HCT116 (cell line): ENCODE data around the gene KLHL24. TPM values are rescaled to one million over a fixed set of nuclear protein-coding genes. Genes with fewer than 3 reads are reported as not detected.

ENCODE experiments used
- ATAC-seq: fragments of 200-7000 bp; cut with Tn5 transposase; 2 replicates; pipeline ENCODE4 v1.9.1; 2020; ENCODE audit warnings: mild to moderate bottlenecking, moderate library complexity
- BruUV-seq: library from RNA; stranded (reverse); fragments of 400-500 nt; replicated peaks from 2 replicates; lab custom pipeline; 2021; lab: Mats Ljungman, UMichigan
- CTCF ChIA-PET: fragments of 300-600 bp; sonication (Branson Sonifier 250); formaldehyde crosslinking; loops from one replicate; lab custom pipeline; 2021; ENCODE audit warnings: antibody characterized with exemption; lab: Charles Lee
- POLR2A ChIA-PET: fragments of 300-600, 350-600 bp; sonication (Branson Sonifier 250); formaldehyde crosslinking; loops from one replicate; lab custom pipeline; 2021; ENCODE audit warnings: antibody characterized with exemption; lab: Charles Lee
- RAD21 ChIA-PET, 2 experiments: fragments of 300-600 bp; sonication (Branson Sonifier 250); formaldehyde crosslinking; loops; one replicate each; lab custom pipeline; 2023; ENCODE audit warnings: low total read pairs in 2 of 2; ENCODE audit not compliant: uncharacterized antibody in 2 of 2, unreplicated experiment in 2 of 2, low non-redundant PET in 1 of 2; lab: Charles Lee
- DNase-seq: peaks from one replicate; pipeline ENCODE4 v3.0.0-alpha.2; 2010; ENCODE audit warnings: low read depth, low spot score
- H2AFZ ChIP-seq: fragments of 200-600 bp; shearing (Covaris generic), sonication (generic); 2 replicates; pipeline ENCODE4 v1.6.1; 2017; ENCODE audit warnings: low read depth, mixed run types, mixed read lengths, antibody characterized with exemption, low read length; ENCODE audit not compliant: poor library complexity, severe bottlenecking
- H3K27ac ChIP-seq: 2 replicates; pipeline ENCODE4 v1.5.1; 2012; ENCODE audit warnings: low read depth, low read length
- H3K27me3 ChIP-seq: fragments of 200-600 bp; sonication (generic); 2 replicates; pipeline ENCODE4 v1.6.1; 2016; ENCODE audit warnings: mixed run types, low read length, mixed read lengths; ENCODE audit not compliant: insufficient read depth
- H3K36me3 ChIP-seq, 2 experiments: fragments of 200-500 bp in 1 of 2; fragments of 200-600 bp in 1 of 2; sonication (Bioruptor generic) in 1 of 2; sonication (generic) in 1 of 2; 2 replicates each; pipeline versions ENCODE4 v1.5.1 to v1.6.1; 2014 to 2016; ENCODE audit warnings: low read length in 2 of 2, inconsistent platforms in 1 of 2, mixed read lengths in 1 of 2, mixed run types in 1 of 2; ENCODE audit not compliant: insufficient read depth in 2 of 2, control insufficient read depth in 1 of 2
- H3K4me1 ChIP-seq, 2 experiments: fragments of 200-600 bp in 1 of 2; sonication (generic) in 1 of 2; 2 replicates each; pipeline versions ENCODE4 v1.5.1 to v1.6.1; 2012 to 2017; ENCODE audit warnings: low read length in 2 of 2, inconsistent platforms in 1 of 2, mild to moderate bottlenecking in 1 of 2, mixed read lengths in 1 of 2, mixed run types in 1 of 2, moderate library complexity in 1 of 2; ENCODE audit not compliant: insufficient read depth in 2 of 2, control insufficient read depth in 1 of 2
- H3K4me2 ChIP-seq: fragments of 200-600 bp; sonication (generic); 2 replicates; pipeline ENCODE4 v1.6.1; 2017; ENCODE audit warnings: mixed run types, low read length, mixed read lengths
- H3K4me3 ChIP-seq, 2 experiments: fragments of 200-600 bp in 1 of 2; sonication (generic) in 1 of 2; replicated peaks in 1 of 2; 2 replicates each; pipeline ENCODE4 v1.5.1; 2011 to 2016; ENCODE audit warnings: low read length in 2 of 2, control low read depth in 1 of 2, low read depth in 1 of 2, mild to moderate bottlenecking in 1 of 2, mixed read lengths in 1 of 2, mixed run types in 1 of 2
- H3K79me2 ChIP-seq: fragments of 200-600 bp; sonication (generic); 2 replicates; pipeline ENCODE4 v1.6.1; 2017; ENCODE audit warnings: mild to moderate bottlenecking, mixed run types, low read length, moderate library complexity, mixed read lengths; ENCODE audit not compliant: insufficient read depth
- H3K9ac ChIP-seq: fragments of 200-600 bp; sonication (generic); 2 replicates; pipeline ENCODE4 v1.6.1; 2016; ENCODE audit warnings: low read length, mixed read lengths
- H3K9me2 ChIP-seq: fragments of 200-600 bp; sonication (generic), shearing (Covaris generic); 2 replicates; pipeline ENCODE4 v1.6.1; 2017; ENCODE audit warnings: mixed run types, mild to moderate bottlenecking, moderate library complexity; ENCODE audit not compliant: insufficient read depth
- H3K9me3 ChIP-seq, 2 experiments: fragments of 200-500 bp in 1 of 2; fragments of 200-600 bp in 1 of 2; sonication (Bioruptor generic) in 1 of 2; sonication (generic) in 1 of 2; 2 replicates each; pipeline ENCODE4 v1.6.1; 2014 to 2017; ENCODE audit warnings: low read length in 2 of 2, mixed read lengths in 2 of 2, inconsistent platforms in 1 of 2, low read depth in 1 of 2, mild to moderate bottlenecking in 1 of 2, mixed run types in 1 of 2, moderate library complexity in 1 of 2; ENCODE audit not compliant: control insufficient read depth in 1 of 2, insufficient read depth in 1 of 2
- H4K20me1 ChIP-seq: fragments of 200-600 bp; sonication (generic), shearing (Covaris generic); 2 replicates; pipeline ENCODE4 v1.6.1; 2017; ENCODE audit warnings: mixed run types, mild to moderate bottlenecking, moderate library complexity; ENCODE audit not compliant: insufficient read depth
- CBX3 ChIP-seq: IDR thresholded peaks from 2 replicates; pipeline ENCODE4 v1.6.1; 2012; ENCODE audit warnings: low read depth
- CTCF ChIP-seq, 3 experiments: fragments of 200-600 bp in 1 of 3; sonication (generic) in 1 of 3; IDR thresholded peaks in 2 of 3; conservative IDR thresholded peaks in 1 of 3; 2 replicates each; pipeline ENCODE4 v1.5.1; 2012 to 2017; ENCODE audit warnings: low read depth in 2 of 3, low read length in 2 of 3, antibody characterized with exemption in 1 of 3, borderline replicate concordance in 1 of 3, control low read depth in 1 of 3, mild to moderate bottlenecking in 1 of 3, mixed read lengths in 1 of 3, mixed run types in 1 of 3, moderate library complexity in 1 of 3; ENCODE audit not compliant: insufficient read depth in 1 of 3
- EGR1 ChIP-seq: IDR thresholded peaks from 2 replicates; pipeline ENCODE4 v1.6.1; 2012; ENCODE audit warnings: low read depth
- ELF1 ChIP-seq: IDR thresholded peaks from 2 replicates; pipeline ENCODE4 v1.6.1; 2012; ENCODE audit warnings: low read depth, borderline replicate concordance
- EZH2 ChIP-seq: fragments of 200-600 bp; sonication (generic); IDR thresholded peaks from 2 replicates; pipeline ENCODE4 v1.6.1; 2017; ENCODE audit warnings: antibody characterized with exemption, mixed run types
- EZH2phosphoT487 ChIP-seq: fragments of 200-600 bp; IDR thresholded peaks from 2 replicates; pipeline ENCODE4 v1.6.1; 2018; ENCODE audit warnings: antibody characterized with exemption, borderline replicate concordance
- FOSL1 ChIP-seq: IDR thresholded peaks from 2 replicates; pipeline ENCODE4 v1.6.1; 2012; ENCODE audit warnings: low read depth
- JUND ChIP-seq: IDR thresholded peaks from 2 replicates; pipeline ENCODE4 v1.6.1; 2012
- MAX ChIP-seq: IDR thresholded peaks from 2 replicates; pipeline ENCODE4 v1.6.1; 2012
- POLR2AphosphoS5 ChIP-seq: IDR thresholded peaks from 2 replicates; pipeline ENCODE4 v1.6.1; 2011; ENCODE audit warnings: mild to moderate bottlenecking, low read depth, low read length, moderate library complexity
- RAD21 ChIP-seq: IDR thresholded peaks from 2 replicates; pipeline ENCODE4 v1.6.1; 2012; ENCODE audit warnings: low read depth, mild to moderate bottlenecking
- REST ChIP-seq: IDR thresholded peaks from 2 replicates; pipeline ENCODE4 v1.6.1; 2012; ENCODE audit warnings: low read depth
- SIN3A ChIP-seq: IDR thresholded peaks from 2 replicates; pipeline ENCODE4 v1.6.1; 2012; ENCODE audit warnings: low read depth
- SP1 ChIP-seq: IDR thresholded peaks from 2 replicates; pipeline ENCODE4 v1.6.1; 2012; ENCODE audit warnings: low read depth
- SRF ChIP-seq: IDR thresholded peaks from 2 replicates; pipeline ENCODE4 v1.6.1; 2012; ENCODE audit warnings: low read depth
- TCF7L2 ChIP-seq: IDR thresholded peaks from 2 replicates; pipeline ENCODE4 v1.7.0; 2011; ENCODE audit warnings: borderline replicate concordance, inconsistent platforms; ENCODE audit not compliant: insufficient read depth, insufficient read length; ENCODE audit errors: extremely low read depth
- YY1 ChIP-seq: IDR thresholded peaks from 2 replicates; pipeline ENCODE4 v1.6.1; 2011; ENCODE audit warnings: low read length, low read depth, moderate library complexity, mild to moderate bottlenecking; ENCODE audit not compliant: insufficient replicate concordance; ENCODE audit errors: extremely low read depth
- ZBTB33 ChIP-seq: IDR thresholded peaks from 2 replicates; pipeline ENCODE4 v1.6.1; 2011; ENCODE audit warnings: mild to moderate bottlenecking, low read length, moderate library complexity; ENCODE audit not compliant: insufficient replicate concordance; ENCODE audit errors: extremely low read depth
- intact Hi-C: fragments of 100-400 bp; cut with micrococcal nuclease; formaldehyde crosslinking; loops from 2 replicates; pipeline ENCODE4 v1.10.0; 2022
- total RNA-seq: library from RNA; stranded (reverse); gene quantifications from one replicate; pipeline ENCODE4 v1.2.1, GENCODE V29; 2021; ENCODE audit not compliant: unreplicated experiment

The KLHL24 gene
- total RNA-seq, 1 experiment from 2014 or later: 21.0 TPM

GRCh38 chr3:183634707-183635106 is 716 bp upstream of the KLHL24 start:
- no peaks in the 10 kb centered on the region for H3K9me3 ChIP-seq
- intact Hi-C loops: no loop called here
- no TSS peak for BruUV-seq
- H3K9me2 ChIP-seq: no peaks in the 10 kb centered on the region
- H3K4me2 ChIP-seq: peak overlapping the region; percentile 89
- no peak overlapping the region for H3K27ac ChIP-seq
- no peaks in the 10 kb centered on the region for H4K20me1 ChIP-seq
- no peak for TF ChIP-seq TCF7L2
- TF ChIP-seq EZH2phosphoT487: no peak
- TF ChIP-seq ELF1: no peak
- TF ChIP-seq SIN3A: no peak
- no peak for TF ChIP-seq EZH2
- TF ChIP-seq CBX3: no peak
- no peak for TF ChIP-seq SP1
- no peak for TF ChIP-seq REST
- no peak for TF ChIP-seq JUND
- TF ChIP-seq CTCF (IDR thresholded peaks at IDR 0.05 in 2 of 3, conservative IDR thresholded peaks at IDR 0.05 in 1 of 3; ENCODE audit: borderline replicate concordance in 1 of 3, insufficient read depth in 1 of 3, low read depth in 2 of 3, low read length in 2 of 3): no peak
- no peak for TF ChIP-seq MAX
- TF ChIP-seq YY1: no peak
- TF ChIP-seq RAD21: no peak
- TF ChIP-seq EGR1: no peak
- no peak for TF ChIP-seq POLR2AphosphoS5
- TF ChIP-seq FOSL1: no peak
- no peak for TF ChIP-seq ZBTB33
- TF ChIP-seq SRF: no peak
- H2AFZ ChIP-seq: peak overlapping the region; percentile 97
- ChIA-PET POLR2A (no interaction called here), RAD21 (no interaction called here), CTCF (no interaction called here)
- H3K4me3 ChIP-seq: no peak overlapping the region; a peak in 1 of 4 replicates
- H3K4me1 ChIP-seq: peaks cover 3 to 19% of the 10 kb centered on the region in 2 experiments; a peak in 3 of 4 replicates
- H3K27me3 ChIP-seq: no peaks in the 10 kb centered on the region
- H3K36me3 ChIP-seq: no peaks in the 10 kb centered on the region
- no peak for ATAC-seq
- peak overlapping the region; percentile 70; the same call in 1 of the 2 replicates for H3K9ac ChIP-seq
- H3K79me2 ChIP-seq: no peaks in the 10 kb centered on the region
- DNase-seq: no peak
